ENCODE data around the gene IRAK2. TPM values are rescaled to one million over a fixed set of nuclear protein-coding genes. Genes with fewer than 3 reads are reported as not detected.

Gene IRAK2
- total and polyA plus RNA-seq, 2 experiments from 2014 or later = 1.1 to 2.1 TPM

DNA sequence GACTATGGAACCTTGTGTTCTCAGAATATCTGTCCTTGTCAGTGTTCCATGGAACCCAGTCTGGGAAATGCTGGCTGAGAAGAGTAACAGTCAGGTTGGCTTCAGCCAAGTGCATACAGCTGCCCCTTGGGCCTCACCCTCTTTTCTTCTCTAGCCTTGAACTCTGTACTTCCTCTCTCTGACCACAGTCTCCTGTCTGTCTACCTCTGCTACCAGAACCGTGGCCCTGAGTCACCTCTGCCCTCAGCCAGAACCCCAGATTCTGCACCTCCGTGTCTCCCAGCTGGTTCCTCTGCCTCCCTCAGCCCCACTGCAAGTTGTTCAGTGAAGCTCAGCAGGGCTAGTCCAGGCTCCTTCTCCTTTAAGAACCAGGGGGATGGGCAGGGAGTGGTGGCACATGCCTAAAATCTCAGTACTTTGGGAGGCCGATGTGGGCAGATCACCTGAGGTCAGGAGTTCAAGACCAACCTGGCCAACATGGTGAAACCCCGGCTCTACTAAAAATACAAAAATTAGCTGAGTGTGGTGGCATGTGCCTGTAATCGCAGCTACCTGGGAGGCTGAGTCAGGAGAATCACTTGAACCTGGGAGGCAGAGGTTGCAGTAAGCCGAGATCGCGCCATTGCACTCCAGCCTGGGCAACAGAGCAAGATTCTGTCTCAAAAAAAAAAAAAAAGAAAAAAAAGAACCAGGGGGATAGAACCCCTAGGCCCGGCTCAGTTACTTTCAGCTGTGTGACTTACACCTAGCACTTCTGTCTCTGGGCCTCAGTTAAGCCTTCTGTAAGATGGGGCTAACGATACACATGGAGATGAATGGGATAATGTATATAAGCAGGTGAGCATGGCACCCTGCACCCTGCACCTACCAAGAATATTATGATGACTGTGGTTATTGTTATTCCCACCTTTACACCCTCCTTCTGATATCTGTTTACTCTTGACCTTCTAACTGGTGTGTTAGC lies 59.2 kb downstream of the IRAK2 start:
- H3K4me3 ChIP-seq = no peak overlapping the region
- WGBS, 2 experiments (ENCODE audit: low coverage in 1 of 2, low lambda C conversion rate in 2 of 2, missing lambda C conversion rate in 2 of 2) = 64 to 66% methylated on average over 10 of the region's 10 CpGs
- no peak overlapping the region for H3K27ac ChIP-seq
- no peaks in the 10 kb centered on the region for H3K79me2 ChIP-seq (ENCODE audit: insufficient read depth)
- H3K36me3 ChIP-seq (ENCODE audit: low read depth) = no peaks in the 10 kb centered on the region
- 0 out of 2 replicates have a peak, but pooled peaks cover 7% of the 10 kb centered on the region for H3F3A ChIP-seq (ENCODE audit: insufficient read depth)
- no peak overlapping the region for H3K9ac ChIP-seq
- TF ChIP-seq EZH2phosphoT487 (IDR thresholded peaks at IDR 0.05; ENCODE audit: insufficient read depth, low read depth) (no peak), EZH2 (IDR thresholded peaks at IDR 0.05; ENCODE audit: insufficient read depth, poor library complexity, severe bottlenecking) (no peak)
- H3K4me2 ChIP-seq (ENCODE audit: unreplicated experiment) = no peak overlapping the region
- H3K4me1 ChIP-seq (ENCODE audit: insufficient read depth) = peaks cover 12% of the 10 kb centered on the region; the same call in 1 of the 2 replicates
- no peaks in the 10 kb centered on the region for H4K20me1 ChIP-seq (ENCODE audit: insufficient read depth)
- in situ Hi-C loops (cut with MboI) = no loop called here
- no peaks in the 10 kb centered on the region for H3K9me2 ChIP-seq (ENCODE audit: insufficient read depth)
- no peak overlapping the region for H2AFZ ChIP-seq
- peak; percentile 23 for DNase-seq
- H3K9me3 ChIP-seq (ENCODE audit: low read depth) = no peaks in the 10 kb centered on the region
- H3K27me3 ChIP-seq (replicated peaks; ENCODE audit: insufficient read depth) = no peaks in the 10 kb centered on the region

DNA sequence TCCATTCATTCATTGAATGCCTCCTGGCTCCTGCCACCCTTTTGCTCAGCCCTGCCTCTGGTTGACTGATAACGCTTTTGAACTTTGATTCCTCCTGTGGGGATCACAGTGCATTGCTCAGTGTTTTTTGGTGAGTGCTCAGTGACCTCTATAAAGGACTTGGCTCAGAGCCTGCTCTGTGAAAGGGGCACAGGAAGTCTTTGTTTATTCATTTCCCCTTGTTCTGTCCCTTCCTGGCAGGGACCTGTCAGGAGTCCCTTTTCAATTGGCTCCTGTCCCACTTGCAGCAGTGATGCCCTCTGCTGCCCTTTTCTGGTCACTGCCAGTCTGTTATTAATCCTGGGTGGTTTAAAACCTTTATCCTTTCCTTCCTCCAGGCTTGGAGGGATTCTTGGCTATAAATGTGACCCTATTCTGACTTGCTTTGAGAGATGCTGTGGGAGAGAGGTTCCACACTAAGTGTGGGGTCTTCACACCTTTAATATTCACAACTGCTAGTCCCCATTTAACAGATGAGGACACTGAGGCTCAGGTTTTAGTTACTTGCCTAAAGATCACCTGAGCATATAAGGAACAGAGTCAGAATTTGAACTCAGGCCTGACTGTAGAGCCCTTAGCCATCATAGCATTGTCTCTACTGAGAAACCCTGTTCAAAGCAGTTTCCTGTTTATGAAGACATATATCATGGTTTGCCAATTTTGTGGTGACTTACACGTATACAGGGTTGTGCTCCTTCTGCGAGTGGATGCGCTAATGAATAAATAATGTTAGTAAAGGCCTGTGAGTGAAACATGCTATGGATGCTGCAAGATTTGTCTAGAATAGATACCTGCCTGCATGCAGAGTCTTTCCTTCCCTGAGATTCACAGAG lies 60.3 kb downstream of the IRAK2 start:
- no peaks in the 10 kb centered on the region for H3K27me3 ChIP-seq (replicated peaks; ENCODE audit: insufficient read depth)
- H4K20me1 ChIP-seq (ENCODE audit: insufficient read depth) = no peaks in the 10 kb centered on the region
- no peaks in the 10 kb centered on the region for H3K9me2 ChIP-seq (ENCODE audit: insufficient read depth)
- WGBS, 2 experiments (ENCODE audit: low coverage in 1 of 2, low lambda C conversion rate in 2 of 2, missing lambda C conversion rate in 2 of 2) = 92 to 96% methylated on average over 4 of the region's 4 CpGs
- 0 out of 2 replicates have a peak, but pooled peaks cover 7% of the 10 kb centered on the region for H3F3A ChIP-seq (ENCODE audit: insufficient read depth)
- no peaks in the 10 kb centered on the region for H3K36me3 ChIP-seq (ENCODE audit: low read depth)
- TF ChIP-seq EZH2 (IDR thresholded peaks at IDR 0.05; ENCODE audit: insufficient read depth, poor library complexity, severe bottlenecking) (no peak), EZH2phosphoT487 (IDR thresholded peaks at IDR 0.05; ENCODE audit: insufficient read depth, low read depth) (no peak)
- peaks cover 12% of the 10 kb centered on the region; the same call in 1 of the 2 replicates for H3K4me1 ChIP-seq (ENCODE audit: insufficient read depth)
- no peaks in the 10 kb centered on the region for H3K9me3 ChIP-seq (ENCODE audit: low read depth)
- no peaks in the 10 kb centered on the region for H3K79me2 ChIP-seq (ENCODE audit: insufficient read depth)
- no peak overlapping the region for H3K27ac ChIP-seq
- DNase-seq = peak; percentile 85
- no peak overlapping the region for H3K4me2 ChIP-seq (ENCODE audit: unreplicated experiment)
- H3K9ac ChIP-seq = no peak overlapping the region
- in situ Hi-C loops (cut with MboI) = no loop called here
- no peak overlapping the region for H2AFZ ChIP-seq
- no peak overlapping the region for H3K4me3 ChIP-seq

DNA sequence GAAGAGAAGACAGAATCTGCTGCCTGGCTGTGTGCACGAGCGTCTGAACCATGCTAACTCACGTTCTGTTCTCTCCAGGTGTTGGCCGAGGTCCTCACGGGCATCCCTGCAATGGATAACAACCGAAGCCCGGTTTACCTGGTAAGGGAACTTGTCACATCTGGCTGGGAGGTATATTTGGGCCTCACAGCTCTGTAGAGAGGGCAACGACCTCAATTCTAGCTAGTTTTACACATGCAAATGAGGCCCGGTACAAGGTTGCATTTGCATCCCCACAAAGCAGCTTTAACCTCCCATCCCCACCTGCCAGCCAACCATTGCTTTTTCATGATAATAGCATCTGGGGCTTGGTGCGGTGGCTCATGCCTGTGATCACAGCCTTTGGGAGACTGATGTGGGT lies 61.6 kb downstream of the IRAK2 start:
- in situ Hi-C loops (cut with MboI) = no loop called here
- Histone ChIP-seq H4K20me1 (ENCODE audit: insufficient read depth) (no peaks in the 10 kb centered on the region), H3K9ac (no peak overlapping the region), H3K4me3 (no peak overlapping the region), H3K79me2 (ENCODE audit: insufficient read depth) (no peaks in the 10 kb centered on the region), H3F3A (ENCODE audit: insufficient read depth) (0 out of 2 replicates have a peak, but pooled peaks cover 7% of the 10 kb centered on the region), H3K9me3 (ENCODE audit: low read depth) (no peaks in the 10 kb centered on the region), H3K27me3 (replicated peaks; ENCODE audit: insufficient read depth) (no peaks in the 10 kb centered on the region), H2AFZ (no peak overlapping the region), H3K27ac (no peak overlapping the region), H3K4me2 (ENCODE audit: unreplicated experiment) (no peak overlapping the region), H3K4me1 (ENCODE audit: insufficient read depth) (peaks cover 12% of the 10 kb centered on the region; the same call in 1 of the 2 replicates), H3K36me3 (ENCODE audit: low read depth) (no peaks in the 10 kb centered on the region), H3K9me2 (ENCODE audit: insufficient read depth) (no peaks in the 10 kb centered on the region)
- no peak for DNase-seq
- TF ChIP-seq EZH2 (IDR thresholded peaks at IDR 0.05; ENCODE audit: insufficient read depth, poor library complexity, severe bottlenecking) (no peak), EZH2phosphoT487 (IDR thresholded peaks at IDR 0.05; ENCODE audit: insufficient read depth, low read depth) (no peak)
- 73 to 74% methylated on average over 10 of the region's 10 CpGs for WGBS, 2 experiments (ENCODE audit: low coverage in 1 of 2, low lambda C conversion rate in 2 of 2, missing lambda C conversion rate in 2 of 2)

DNA sequence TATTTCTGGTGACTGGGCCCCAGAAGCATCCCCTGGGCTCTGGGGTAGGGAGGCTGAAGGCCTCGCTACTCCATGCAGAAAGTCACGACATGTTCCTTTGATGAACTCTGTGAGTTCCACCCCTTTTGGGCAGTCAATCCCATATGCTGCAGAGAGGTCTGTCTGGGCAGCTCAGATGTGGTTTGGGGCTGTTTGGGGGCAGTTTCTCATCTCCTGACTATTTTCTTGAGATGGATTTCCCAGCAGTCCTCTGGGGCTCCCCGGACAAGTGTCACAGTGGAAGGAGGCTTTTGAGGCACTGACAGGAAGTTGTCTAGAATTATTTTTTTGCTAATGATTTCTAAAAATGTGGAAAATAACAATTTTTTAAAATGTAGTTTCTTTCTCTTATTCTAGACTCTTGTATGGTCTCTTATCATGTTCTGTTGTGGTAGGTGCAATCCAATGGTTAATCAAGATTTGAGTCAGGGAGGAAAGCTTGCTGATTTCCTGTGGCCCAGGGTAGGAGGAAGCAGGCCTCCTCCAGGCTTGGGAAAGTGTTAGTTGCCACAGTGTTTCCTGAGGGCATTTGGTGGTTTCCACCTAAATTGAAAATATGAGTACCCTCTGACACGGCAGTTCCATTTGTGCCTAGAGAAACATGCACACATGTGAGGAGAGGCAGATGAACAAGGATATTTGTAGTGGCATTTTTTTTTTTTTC lies 63.7 kb downstream of the IRAK2 start:
- H2AFZ ChIP-seq = no peak overlapping the region
- no peak overlapping the region for H3K4me3 ChIP-seq
- no peaks in the 10 kb centered on the region for H3K9me2 ChIP-seq (ENCODE audit: insufficient read depth)
- peak; percentile 38 for DNase-seq
- TF ChIP-seq EZH2 (IDR thresholded peaks at IDR 0.05; ENCODE audit: insufficient read depth, poor library complexity, severe bottlenecking) = no peak
- no peak for TF ChIP-seq EZH2phosphoT487 (IDR thresholded peaks at IDR 0.05; ENCODE audit: insufficient read depth, low read depth)
- no peak overlapping the region for H3K9ac ChIP-seq
- H3F3A ChIP-seq (ENCODE audit: insufficient read depth) = no peaks in the 10 kb centered on the region
- 82 to 84% methylated on average over 4 of the region's 4 CpGs for WGBS, 2 experiments (ENCODE audit: low coverage in 1 of 2, low lambda C conversion rate in 2 of 2, missing lambda C conversion rate in 2 of 2)
- H3K4me2 ChIP-seq (ENCODE audit: unreplicated experiment) = no peak overlapping the region
- H3K27me3 ChIP-seq (replicated peaks; ENCODE audit: insufficient read depth) = no peaks in the 10 kb centered on the region
- H3K27ac ChIP-seq = no peak overlapping the region
- in situ Hi-C loops (cut with MboI) = no loop called here
- H3K9me3 ChIP-seq (ENCODE audit: low read depth) = no peaks in the 10 kb centered on the region
- no peaks in the 10 kb centered on the region for H3K79me2 ChIP-seq (ENCODE audit: insufficient read depth)
- no peaks in the 10 kb centered on the region; the same call in 1 of the 2 replicates for H3K4me1 ChIP-seq (ENCODE audit: insufficient read depth)
- H3K36me3 ChIP-seq (ENCODE audit: low read depth) = no peaks in the 10 kb centered on the region
- H4K20me1 ChIP-seq (ENCODE audit: insufficient read depth) = no peaks in the 10 kb centered on the region
